ENCODE results near the gene ARHGDIA.
"Not testable (repeated sequence)": the region's sequence is repeated elsewhere in the genome, so short reads cannot be mapped to it uniquely, and the experiment has no call there.

The ARHGDIA gene

DNA sequence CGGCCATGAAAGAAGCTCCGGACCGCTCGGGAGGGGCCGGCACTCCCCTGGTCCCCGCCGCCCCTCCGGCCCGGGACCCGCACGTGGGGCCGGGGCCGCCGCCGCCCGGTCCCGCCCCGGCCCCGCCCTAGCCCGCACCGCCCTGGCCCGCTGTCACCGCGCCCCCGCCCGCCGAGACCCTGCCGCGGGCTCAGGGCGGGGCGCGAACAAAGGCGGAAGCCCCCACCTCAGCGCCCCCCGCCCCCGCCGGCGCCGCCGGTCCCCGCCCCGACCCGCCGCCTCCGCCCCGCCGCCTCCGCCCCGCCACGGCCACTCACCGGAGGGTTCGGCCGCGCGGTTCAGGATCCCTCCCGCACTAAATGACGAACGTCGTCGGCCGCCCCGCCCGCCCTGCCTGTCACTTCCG, at the start of gene ARHGDIA:
TSS of gene ARHGDIA (minus strand) at position 357 of the 406 bp plus-strand sequence. CDS start 1,407 bp downstream, outside the sequence.
- no peak for DNase-seq (ENCODE audit: low read depth)

DNA sequence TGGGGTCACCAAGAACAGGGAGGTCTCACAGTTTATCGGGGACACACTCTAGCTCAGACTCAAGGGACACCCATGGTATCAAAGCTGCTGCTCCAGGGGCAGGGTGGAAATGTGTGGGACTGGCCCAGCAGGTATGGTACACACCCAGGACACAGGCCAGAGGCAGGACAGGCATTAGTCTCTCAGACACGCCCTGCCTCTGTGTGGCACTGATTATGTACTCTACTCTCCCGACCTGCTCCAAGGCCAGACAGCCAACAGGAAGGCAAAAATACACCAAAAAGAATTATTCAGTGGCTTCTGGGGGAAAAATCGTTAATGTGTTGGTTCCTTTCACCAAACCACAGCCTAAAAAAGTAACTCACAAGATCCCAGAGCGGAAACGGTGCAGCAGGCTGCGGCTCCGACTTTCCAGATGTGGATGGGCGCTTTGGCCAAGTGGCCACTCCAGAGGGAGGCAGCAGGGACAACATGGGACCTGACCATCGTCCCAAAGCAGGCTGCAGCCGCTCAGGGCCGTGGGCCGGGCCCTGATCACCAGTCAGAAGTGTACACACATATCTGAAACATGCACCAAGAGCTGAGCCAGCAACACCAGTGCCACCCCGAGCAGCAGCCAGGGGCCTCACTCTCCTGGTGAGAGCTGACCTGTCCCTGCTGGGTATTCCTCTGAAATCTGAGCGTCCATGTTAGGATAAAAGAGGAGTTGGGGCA, 47.9 kb upstream of the ARHGDIA start:
- no peak for DNase-seq (ENCODE audit: low read depth)

DNA sequence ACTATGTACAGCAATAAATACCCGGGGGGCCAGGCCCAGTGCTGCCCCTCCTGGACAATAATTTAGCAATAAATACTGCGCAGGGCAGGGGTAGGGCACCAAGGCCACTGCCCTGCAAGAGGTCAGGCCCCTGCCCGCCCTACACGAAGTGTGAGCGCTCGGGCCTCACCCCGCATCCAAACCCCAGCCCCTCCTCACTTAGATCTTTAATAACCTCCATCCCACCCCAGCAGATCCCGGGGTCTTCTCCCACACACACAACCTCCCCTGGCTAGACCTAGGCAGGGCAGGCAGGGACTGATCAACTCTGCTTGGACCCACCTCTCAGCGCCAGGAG, 47.2 kb upstream of the ARHGDIA start:
- not testable (repeated sequence) for DNase-seq (ENCODE audit: low read depth)

DNA sequence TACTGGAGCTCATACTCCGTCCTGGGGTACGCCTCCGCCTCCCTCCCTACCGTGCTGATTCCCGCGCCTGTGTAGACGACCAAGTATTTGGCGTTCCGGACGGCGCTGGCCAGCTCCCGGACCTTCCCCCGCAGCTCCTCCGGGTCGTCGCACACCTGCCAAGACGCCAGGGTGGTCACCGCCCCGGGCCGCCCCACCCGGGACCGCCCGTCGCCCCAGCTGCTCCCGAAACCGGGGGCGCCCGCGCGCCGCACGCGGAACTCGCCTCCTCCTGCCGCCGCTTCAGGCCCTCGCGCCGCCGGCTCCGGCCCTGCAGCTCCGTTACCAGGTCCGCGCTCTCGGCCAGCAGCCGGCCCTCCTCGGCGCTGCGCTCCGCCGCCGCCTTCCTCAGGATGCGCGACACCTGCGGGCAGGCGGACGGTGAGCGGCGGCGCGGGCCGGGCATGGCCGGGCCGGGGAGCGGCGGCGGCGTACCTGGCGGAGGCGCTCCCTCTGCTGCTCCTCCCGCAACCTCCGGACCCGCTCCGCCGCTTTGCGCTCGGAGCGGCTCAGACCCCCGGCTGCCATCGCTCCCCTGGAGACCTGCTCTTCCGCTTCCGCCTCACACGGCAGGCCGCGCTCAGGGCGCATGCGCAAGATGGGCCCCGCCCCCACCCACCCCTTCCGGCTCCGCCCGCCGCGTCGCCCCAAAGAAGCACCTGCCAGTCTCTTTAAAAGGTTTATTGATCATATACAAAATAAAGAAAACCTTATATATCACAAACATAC, 46.6 kb upstream of the ARHGDIA start, which contains the start of gene SIRT7:
TSS of gene SIRT7 (minus strand) at position 612 of the 768 bp plus-strand sequence. CDS start at position 567, 45 bp downstream.
- DNase-seq (ENCODE audit: low read depth) = no peak

DNA sequence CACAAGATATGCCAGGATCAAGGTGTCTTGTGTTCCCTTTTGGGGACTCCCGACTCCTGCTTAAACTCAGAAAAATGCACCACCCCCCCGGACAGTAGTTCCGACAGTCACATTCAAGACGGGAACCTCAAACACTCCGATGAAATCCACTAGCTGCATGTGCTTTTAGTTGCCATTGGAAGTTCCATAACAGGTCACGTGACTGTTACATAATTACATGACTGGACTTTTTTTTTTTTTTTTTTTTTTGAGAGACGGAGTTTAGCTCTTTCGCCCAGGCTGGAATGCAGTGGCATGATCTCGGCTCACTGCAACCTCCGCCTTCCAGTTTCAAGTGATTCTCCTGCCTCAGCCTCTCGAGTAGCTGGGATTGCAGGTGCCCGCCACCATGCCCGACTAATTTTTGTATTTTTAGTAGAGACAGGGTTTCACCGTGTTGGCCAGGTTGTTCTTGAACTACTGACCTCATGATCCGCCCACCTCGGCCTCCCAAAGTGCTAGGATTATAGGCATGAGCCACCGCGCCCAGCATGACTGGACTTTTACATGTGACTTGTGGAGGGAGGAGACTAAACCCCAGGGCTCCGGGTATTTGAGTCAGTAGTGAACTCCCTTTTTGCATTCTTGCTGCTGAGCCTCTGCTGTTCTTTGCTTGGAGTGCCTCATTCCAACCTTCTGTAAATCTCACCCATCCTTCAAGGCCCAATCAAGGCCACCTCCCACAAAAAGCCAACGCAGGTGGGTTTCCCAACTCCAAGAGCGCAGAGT, 45.3 kb upstream of the ARHGDIA start:
- DNase-seq (ENCODE audit: low read depth) = peak; percentile 75

DNA sequence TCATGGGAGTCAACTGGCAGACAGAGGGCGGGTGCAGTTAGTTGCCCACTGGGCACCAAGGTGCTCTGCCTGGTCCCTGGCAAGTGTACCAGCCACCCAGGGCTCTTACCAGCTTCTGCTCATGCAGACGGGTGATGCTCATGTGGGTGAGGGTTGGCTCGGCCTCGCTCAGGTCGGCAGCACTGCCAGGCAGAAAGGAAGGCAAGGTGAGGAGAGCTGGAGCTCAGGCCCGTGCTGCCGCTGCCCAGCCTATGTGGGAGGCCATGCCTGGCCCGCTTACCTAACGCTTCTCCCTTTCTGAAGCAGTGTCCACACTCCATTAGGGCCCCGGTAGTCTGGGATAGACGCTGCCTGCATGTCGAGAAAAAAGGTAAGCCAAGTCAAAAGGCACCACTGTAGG, 44.2 kb upstream of the ARHGDIA start:
- DNase-seq (ENCODE audit: low read depth) = no peak

DNA sequence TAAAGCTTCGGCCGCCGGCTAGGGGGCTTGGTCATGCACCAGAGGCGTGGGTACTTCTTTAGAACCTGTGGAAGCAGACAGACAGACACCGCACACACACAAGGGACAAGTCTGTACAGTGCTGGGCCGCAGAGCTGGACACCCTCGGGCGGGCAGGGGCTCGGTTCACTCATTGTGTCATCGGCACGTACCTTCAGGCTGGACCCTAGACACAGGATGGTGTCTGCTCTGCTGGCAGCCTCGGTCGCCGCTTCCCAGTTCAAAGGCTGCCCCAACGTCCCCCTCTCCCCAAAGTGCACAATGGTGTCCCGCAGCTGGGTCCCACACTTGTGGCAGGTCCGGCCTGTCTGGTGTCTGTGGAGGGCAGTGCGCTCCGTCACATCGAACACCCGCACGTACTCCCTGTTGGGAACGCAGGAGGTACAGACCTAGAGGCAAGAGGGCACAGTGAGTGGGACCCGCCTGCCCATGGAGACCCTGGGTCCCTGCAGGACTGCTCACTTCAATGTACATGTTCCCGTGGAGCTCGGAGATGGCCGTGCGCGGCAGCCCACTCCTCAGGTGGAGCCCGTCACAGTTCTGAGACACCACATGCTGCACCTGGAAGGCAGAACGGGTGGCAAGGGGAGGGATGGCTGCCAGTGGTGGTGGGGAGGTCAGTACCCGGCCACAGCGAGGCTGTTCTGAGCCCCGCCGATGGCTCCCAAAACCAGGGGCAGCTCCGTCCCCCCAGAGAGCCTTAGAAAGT, 43.1 kb upstream of the ARHGDIA start:
- no peak for DNase-seq (ENCODE audit: low read depth)

DNA sequence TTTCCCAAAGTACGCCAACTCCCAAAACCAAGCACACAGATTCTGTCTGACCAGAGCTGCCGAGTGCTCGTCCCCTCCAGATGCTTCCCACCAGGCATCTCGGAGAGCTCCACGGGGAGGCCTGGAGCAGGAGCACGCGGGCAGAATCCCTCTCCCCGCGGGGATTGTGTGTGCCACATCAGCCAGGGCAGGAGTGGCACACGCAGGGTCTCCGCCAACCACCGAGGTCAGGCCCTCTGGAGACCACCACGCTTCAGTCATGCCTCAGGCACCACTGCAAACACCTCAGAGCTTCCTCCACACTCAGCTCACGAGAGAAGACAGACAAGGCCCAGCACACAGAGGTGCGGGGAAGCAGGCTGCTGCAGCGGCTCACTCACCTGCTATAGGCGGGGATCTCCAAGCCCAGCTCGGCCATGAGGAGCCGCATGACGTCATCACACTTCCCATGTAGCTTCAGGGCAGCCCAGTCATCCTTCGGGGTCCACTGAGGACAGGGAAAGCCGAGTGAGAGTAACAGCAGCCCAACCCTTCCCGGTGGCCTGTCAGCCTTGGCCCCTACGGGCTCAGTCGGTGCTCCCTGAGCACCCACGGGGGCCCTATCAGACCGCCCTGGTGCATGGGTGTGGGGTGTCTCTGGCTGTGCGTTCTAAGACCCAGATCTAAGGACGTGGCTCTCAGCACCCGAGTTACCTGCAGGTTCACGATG, 42.4 kb upstream of the ARHGDIA start:
- no peak for DNase-seq (ENCODE audit: low read depth)

DNA sequence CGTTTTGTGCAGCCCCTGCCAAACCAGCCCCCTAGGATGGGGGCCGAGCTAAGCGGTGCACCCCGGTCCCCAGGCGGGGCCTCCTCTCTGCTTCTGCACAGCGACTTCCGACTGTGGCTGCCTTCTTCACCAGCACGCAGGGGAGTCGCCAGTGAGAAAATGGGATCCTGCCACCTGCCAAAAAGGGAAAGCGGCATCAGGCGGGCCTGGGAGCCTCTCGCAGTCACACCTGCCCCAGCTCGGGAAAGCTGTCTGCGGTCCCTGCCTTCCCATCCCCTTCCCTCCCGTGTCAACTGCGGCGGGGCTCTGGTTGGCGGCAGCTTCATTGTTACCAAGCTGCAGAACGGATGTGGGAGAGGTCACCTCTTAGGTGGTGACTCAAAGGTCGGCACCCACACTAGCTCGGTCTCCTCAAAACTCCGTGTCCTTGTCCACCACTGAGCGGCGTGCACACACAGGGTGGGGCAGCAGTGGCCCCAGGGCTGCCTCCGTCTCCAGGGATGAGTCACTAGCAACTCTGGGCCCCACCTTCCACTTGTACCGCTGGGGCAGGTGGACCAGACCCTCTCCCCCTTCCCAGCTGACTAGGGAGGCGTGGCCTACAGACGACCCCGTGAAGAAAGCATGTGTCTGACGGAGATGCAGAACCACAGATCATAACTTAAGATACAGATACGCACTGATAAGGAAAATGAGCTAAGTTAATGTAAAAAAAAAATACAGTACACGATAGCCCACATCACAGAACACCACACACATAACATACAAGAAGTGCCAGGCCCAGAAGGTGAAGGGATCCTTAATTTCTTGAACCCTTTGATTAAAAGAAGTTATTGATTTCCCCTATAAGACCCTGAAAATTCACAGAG, 41.5 kb upstream of the ARHGDIA start:
- no peak for DNase-seq (ENCODE audit: low read depth)

DNA sequence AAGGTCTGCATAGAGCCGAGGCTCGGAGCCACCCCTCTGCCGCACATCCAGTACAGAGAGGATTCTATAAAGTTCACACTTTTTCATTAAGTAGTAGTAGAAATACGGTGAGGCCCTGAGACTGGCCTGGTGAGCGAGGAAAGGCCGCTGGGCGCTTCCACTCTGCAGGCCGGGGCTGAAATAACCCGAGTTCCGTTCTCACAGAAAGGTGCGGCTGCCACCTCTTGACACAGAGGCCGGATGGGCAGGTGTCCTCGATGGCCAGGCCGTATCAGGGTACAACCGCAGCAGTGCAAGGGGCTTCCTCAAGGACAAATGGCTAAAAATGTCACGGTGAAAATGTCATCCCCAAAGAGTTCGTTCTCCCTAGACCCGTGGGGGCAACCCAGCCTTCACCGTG, 40.8 kb upstream of the ARHGDIA start:
- no peak for DNase-seq (ENCODE audit: low read depth)

DNA sequence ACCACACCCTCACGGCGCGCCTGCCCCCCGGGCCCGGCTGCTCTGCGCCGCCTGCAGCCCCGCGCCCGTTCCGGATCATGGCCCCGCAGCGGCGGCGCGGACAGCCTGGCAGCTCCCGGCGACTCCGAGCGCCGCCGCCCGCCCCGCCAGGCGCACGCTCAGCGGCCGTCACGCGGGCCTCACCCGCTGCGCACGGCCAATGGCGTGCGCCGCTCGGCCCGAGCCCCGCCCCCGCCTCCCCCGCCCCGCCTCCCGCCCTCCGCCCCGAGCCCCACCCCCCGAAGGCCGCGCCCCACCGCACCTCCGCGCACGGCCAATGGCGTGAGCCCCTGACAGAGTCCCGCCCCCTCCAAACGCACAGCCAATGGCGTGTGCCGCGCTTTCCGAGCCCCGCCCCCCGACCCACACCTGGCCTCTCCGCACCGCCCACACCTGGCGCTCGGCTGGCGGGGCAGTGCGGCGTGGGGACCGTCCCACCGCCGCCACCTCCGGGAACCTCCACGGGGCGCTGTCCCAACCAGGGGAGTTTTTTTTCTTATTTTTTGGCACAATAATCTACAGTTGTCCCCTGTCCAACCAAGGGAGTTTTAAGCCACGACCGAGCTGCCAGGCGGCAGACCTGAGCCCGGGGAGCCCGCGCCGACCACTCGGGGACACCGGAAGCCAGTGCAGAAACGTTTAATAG, 40.3 kb upstream of the ARHGDIA start, which contains the start of gene PCYT2:
TSS of gene PCYT2 (minus strand) at position 123 of the 685 bp plus-strand sequence. CDS start at position 79, 44 bp downstream.
- DNase-seq (ENCODE audit: low read depth) = peak; percentile 66

DNA sequence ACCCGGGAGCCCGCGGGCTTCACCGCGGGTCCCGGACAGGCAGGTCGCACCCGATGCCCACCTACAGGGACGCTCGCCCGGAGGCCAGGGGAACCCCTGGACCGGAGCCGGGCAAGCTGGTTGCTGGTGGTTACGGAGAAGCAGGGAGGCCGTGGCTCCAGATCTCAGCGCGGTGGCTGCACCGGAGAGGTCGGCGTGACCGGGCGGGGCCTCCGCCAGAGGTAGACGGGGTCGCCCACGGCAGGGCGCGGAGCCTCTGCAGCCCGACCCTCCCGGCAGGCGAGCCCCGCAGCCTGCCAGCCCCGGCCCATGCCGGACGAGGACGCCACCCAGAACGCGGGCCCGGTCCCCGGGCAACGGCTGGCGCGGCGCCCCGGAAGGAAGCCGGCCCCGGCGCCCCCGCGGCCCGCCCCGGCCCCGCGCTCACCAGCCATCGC, 39.7 kb upstream of the ARHGDIA start:
- DNase-seq (ENCODE audit: low read depth) = no peak

DNA sequence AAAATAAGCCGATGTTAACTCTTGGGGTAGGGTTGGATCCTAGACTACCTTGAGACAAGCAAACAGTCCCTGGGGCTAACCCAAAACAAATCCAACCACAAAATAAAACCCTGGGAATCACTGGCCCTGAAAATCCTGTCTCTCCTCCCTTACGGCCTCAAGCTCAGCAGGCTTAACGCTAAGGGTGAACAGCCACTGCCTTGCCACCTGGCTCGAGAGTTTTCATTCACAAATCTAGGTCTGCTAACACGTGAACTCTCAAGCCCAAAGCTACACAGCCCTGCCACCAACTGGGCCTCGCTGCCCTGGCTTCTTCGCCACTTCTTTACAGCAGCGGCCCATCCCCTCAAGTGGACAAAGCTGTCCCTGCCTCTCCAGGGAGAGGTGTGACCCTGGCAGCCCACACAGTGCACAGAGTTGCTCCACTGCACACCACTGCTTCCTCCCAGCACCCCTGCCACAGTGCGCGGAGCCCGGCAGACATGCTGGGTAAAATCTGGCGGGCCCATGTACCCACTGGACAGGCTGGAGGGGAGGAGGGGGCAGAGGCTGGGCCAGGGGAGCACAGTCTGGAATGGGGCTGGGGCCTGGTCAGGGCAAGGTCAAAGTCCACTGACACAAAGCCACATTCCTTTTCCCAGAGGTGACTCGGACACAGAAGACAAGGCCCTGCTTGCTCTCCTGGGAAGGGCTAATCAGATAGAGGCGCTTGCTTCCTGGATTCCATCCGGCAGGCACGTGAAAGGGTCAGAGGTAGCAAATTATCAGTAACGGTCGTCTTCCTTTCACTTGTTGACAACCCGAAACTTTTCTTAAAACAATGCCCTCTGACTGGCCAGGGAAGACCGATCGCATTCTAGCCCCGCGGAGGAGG, 39.1 kb upstream of the ARHGDIA start:
- no peak for DNase-seq (ENCODE audit: low read depth)

DNA sequence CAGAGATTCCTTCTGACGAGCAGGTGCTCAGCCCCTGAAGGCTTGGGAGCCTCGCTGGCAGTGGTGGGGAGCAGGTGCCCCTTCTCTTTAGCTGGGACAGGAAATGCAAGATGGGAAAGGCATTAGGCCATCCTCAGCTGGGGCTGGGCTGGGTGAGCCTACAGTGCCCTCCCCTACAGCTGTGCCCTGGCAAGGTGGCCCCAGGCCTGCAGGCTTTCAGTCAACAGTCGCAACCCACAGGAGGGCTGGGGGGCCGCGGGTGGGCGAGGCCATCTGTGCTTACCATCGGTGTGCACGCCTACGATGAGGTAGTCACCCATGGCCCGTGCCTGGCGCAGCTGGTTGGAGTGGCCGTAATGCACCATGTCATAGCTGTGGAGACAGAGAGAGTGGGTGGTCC, 38.1 kb upstream of the ARHGDIA start:
- DNase-seq (ENCODE audit: low read depth) = no peak

DNA sequence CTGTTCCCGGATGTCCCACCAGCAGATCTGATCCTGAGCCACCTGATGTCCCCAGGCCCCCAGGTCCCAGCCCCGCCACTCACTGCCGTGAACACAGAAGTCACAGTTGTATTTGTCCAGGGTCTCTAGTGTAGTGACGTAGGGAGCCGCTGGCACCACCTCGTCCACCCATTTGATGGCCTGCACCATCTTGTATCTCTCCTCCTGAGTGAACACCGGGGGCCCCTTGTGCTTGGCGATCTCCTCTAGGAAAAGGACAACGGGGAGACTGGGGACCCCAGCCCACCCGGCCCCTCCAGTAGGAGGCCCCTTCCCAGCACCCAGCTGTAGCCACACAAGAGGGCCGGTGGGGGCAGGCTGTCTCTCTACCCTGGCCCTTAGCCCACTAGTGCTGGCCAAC, 37.7 kb upstream of the ARHGDIA start:
- no peak for DNase-seq (ENCODE audit: low read depth)

DNA sequence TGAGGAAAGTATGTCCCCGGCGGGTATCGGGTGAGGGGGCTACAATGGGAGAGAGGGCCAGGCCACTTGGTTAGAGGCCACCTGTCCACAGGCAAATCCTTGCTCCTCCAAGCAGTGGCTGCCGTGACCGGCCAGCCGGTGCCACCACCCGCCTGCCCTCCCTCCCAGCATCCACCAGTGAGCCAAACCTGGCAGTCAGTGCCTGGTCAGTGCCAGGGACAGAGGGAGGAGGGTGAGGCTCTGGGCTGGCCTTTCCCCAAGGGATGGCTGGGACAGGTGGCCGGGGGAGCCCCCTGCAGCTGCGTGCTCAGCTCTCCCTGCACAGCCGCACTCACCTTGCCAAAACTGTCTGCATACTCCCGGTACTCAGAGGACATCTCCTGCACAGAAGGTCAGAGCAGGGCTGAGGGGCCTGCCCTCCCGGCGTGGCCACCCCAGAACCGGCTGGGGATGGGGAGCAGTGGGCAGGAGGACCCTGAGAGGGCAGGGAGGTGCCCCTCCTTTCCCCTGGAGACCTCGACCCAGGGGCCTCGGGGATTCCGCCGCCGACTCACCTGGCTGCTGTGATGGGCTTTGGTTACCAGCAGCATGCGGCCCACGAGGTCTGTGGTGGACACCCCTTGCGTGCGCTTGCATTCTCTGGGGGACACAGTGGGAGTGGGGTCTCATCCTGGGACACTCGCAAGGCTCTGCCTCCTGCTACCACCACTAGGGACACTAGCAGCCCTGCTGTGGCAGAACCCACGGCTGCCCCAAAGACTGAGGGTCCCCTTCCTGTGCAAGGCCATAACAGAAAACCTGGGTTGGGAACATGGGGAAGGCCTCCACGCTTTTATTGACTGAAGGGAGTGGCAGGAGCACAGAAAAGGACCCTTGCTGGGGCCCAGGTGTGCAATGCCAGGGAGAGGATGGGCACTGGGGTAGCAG, 36.3 kb upstream of the ARHGDIA start:
- no peak for DNase-seq (ENCODE audit: low read depth)

DNA sequence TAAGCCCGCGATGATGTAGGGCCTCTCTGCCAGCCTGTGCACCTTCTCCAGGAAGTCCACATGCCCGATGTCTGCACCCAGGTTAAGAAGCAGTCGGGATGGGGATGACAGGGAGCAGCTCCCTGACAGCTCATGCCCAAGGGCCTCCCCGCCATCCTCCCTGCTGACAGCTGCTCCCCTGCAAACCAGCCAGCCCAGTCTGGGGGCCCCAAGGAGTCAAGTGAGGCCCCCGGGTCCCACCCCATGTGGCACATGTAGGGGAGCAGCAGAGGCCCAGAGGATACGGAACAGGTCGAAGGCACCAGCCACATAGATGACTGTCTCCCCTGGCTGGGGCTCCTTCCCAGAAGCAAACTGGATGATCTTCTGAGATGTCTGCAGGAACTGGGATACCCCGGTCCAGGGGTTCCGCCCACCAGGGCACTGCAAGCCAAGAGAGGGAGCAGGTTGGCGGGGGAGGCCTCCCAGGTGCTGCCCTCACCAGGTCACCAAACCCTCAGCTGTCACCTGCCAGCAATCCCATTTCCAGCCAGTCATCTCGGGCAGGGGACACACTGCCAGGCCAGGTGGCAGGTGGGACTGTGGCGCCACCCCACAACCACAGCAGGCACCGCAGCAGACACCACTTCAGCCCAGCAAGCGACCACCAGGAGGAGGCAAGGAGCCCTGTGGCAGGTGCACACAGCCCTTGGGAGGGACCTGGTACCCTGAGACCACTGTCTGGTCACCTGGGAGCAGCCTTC, 35.5 kb upstream of the ARHGDIA start:
- no peak for DNase-seq (ENCODE audit: low read depth)

All from stromal cell of bone marrow (primary cell).